Measurements from ENCODE around the gene PFDN5.
"Not testable (repeated sequence)": the region's sequence is repeated elsewhere in the genome, so short reads cannot be mapped to it uniquely, and the experiment has no call there.

The PFDN5 gene

GRCh38 chr12:53328043-53328435 is 32.7 kb downstream of the PFDN5 start:
- DNase-seq, result no peak

DNA sequence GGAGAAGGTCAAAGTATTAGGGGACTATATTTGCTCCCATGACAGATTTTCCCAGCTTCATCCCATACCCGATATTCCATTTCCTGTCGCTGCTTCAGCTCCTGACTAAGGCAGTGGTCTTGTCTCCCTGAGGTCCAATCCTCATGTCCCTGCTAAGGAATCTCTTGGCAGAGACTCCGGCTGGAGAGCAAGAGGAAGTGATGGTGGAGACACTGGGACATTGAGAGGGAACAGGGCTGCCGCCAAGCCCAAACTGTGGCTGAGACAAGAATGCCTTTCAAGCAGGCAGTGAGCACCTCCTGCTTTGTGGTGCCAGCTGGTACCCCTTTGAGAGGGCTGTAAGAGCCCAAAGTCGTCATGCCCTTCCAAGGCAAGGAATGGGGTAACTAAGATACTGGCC is 35.3 kb downstream of the PFDN5 start:
- no peak for DNase-seq

DNA sequence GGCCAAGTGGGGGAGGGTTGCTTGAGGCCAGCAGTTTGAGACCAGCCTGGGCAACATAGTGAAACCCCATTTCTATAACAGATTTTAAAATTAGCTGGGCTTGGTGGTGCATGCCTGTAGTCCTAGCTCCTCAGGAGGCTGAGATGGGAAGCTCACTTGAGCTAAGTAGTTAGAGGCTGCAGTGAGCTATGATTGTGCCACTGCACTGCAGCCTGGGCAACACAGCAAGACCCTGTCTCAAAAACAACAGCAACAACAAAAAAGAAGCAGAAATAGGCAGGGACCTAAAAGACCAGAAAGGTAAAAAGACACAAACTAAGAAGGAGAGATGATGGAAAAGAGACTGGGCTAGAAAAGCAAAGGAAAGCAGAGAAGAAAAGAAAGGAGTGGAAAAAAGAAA is 37.0 kb downstream of the PFDN5 start:
- DNase-seq, result not testable (repeated sequence)

DNA sequence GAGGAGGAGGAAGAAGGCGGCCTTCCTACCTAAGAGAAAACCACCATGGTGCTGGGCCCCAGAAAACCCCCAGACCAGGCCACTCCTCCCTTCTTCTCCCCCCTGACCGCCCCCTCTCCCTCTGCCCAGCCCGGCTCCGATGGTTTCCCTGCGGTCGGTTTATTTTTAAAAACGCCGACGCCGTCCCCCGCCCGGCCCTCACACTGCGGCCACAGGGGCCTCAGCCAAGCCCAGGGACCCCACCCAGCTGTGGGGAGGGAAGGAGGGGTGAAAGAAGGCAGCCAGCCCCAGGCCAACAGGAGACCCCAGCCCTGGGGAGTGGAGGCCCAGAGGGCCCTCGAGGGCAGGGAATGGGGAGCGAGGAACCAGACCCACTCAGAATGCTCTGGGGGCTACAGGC is 37.4 kb downstream of the PFDN5 start:
- DNase-seq, result no peak

GRCh38 chr12:53333289-53333688 is 37.9 kb downstream of the PFDN5 start:
- no peak for DNase-seq

- DNase-seq, result no peak
Observed at GRCh38 chr12:53333845-53334244, 38.5 kb downstream of the PFDN5 start.

- DNase-seq, result no peak
Observed at GRCh38 chr12:53334822-53335221, 39.5 kb downstream of the PFDN5 start.

- DNase-seq, result no peak
Observed at GRCh38 chr12:53336181-53336681, 40.9 kb downstream of the PFDN5 start, which contains the start of gene SP7. Gene SP7, minus strand, starts transcription at chr12:53336354. Its CDS starts 708 bp downstream, at chr12:53335646.

DNA sequence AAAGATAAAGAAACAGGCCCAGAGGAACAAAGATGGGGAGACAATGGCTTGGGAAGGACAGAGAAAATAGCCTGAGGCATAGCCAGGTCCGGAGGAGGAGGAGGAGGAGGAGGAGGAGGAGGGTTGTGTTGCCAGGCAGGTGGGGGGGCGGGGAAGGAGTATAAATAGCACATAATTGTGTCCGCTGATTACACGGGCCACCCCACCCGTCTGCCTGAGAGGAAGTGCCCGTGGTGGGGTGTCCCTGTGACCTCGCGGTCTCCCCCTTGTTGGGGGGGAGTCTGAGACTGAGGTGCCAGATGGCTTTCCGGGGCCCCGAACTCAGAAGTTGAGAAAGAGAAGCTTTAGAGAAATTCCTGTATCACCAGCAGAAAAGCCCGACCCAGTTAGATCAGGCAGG is 42.7 kb downstream of the PFDN5 start:
- no peak for DNase-seq

- no peak for DNase-seq
Observed at GRCh38 chr12:53338916-53339315, 43.6 kb downstream of the PFDN5 start.

- no peak for DNase-seq
Observed at GRCh38 chr12:53340398-53340797, 45.1 kb downstream of the PFDN5 start.

- no peak for DNase-seq
Observed at GRCh38 chr12:53343449-53343848, 48.1 kb downstream of the PFDN5 start.

DNA sequence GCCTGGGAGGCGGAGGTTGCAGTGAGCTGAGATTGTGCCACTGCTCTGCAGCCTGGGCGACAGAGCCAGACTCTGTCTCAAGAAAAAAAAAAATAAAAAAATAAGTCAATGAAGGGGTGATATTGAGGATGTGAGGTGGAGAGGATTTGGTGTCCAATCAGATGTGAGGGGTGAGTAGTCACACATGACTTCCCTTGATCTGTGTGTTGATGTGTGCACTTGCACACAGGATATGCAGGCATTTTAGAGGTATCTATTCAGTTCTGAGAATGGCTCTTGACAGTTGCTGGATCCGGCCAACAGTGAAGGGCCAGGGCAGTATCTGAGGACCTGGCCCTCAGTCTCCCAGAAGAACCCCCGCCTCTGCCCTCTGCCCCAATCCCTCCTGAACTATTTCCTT is 48.6 kb downstream of the PFDN5 start:
- DNase-seq, result no peak

GRCh38 chr12:53344487-53344823 is 49.1 kb downstream of the PFDN5 start:
- DNase-seq, result no peak

DNA sequence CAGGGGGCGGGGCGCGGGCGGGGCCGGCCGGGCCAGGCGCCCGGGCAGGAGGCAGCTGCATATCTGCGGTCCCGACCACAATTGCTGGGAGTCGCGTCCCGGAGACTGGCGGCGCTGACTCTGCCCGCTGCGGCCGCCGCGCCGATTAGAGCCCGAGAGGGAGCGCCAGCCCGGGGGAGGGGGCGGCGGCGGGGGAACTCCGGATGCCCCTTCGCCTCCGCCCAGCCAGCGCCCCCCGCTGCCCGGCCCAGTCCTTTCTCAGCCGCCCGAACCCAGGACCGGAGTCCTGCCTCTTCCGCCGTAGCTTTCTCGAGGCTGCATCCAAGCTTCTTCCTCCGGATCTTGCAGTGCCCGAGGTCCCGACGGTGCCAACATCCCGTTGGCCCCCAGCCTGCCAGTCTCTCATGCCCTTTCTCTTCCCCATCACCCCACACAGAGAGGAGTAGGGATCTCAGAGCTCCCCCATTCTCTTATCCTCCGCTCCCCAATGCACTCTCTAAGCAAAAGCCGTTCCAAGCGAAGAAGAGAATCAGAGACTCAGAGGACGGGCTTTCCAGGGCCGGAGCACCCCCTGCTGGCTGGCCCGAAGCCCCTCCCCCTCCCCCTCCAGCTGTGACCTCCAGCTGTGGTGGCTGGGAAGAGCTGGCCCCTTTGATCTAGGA is 49.6 kb downstream of the PFDN5 start:
- DNase-seq, result peak; percentile 71 to 72

- DNase-seq, result no peak
Observed at GRCh38 chr12:53345486-53346188, 50.3 kb downstream of the PFDN5 start.

DNA sequence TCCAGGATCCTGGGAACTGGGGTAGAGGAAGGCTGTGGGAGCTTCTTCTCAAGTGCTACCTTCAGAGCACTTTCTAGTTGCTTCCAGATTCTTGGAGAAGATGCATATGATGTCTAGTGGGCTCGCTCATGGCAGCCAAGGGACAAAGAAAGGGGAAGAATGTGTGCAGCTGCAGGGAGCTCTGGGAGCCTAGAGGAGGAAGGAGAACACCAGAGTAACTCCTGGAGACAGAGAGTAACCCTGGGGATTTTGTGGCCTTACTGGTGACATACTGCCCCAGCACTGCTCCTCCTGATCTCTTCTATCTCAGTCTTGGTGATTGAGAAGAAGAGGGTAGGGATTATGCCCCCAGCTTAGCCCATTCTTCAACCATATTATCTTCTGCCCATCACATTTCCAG is 51.1 kb downstream of the PFDN5 start:
- DNase-seq, result no peak

GRCh38 chr12:53347905-53348304 is 52.6 kb downstream of the PFDN5 start:
- DNase-seq, result no peak
